Body of pancreas (tissue), 4 donors: ENCODE measurements around the gene USP24.

Source experiments
- CTCF ChIP-seq, 7 experiments: fragments of 450-650 bp in 4 of 7; fragments of 200-600 bp in 3 of 7; sonication (generic) in 3 of 7; IDR thresholded peaks; one replicate each; pipeline ENCODE4 v1.5.1; 2016 to 2019; ENCODE audit warnings: antibody characterized with exemption in 7 of 7
- POLR2A ChIP-seq, 3 donors: fragments of 450-650 bp; IDR thresholded peaks; one replicate each; pipeline ENCODE4 v1.6.1; 2016; ENCODE audit warnings: antibody characterized with exemption in 3 of 3, mild to moderate bottlenecking in 2 of 3

- TF ChIP-seq CTCF (IDR thresholded peaks at IDR 0.05) (no peak), POLR2A (IDR thresholded peaks at IDR 0.05) (no peak)
These were observed 75.0 kb downstream of the USP24 start for GRCh38 chr1:55140137-55140536.
